MM.1S (cell line): ENCODE measurements around the gene GNG12.

Experiments used
- DNase-seq: peaks from one replicate; pipeline ENCODE4 v3.0.0-alpha.2; 2015
- H2AFZ ChIP-seq: fragments of 300-600 bp; sonication (generic); 2 replicates; pipeline ENCODE4 v1.6.0; 2016; ENCODE audit warnings: antibody characterized with exemption, low read length
- H3F3A ChIP-seq: fragments of 300-600 bp; sonication (generic); 2 replicates; pipeline ENCODE4 v1.6.1; 2016; ENCODE audit warnings: mild to moderate bottlenecking, antibody characterized with exemption, low read length, moderate library complexity, mixed read lengths; ENCODE audit not compliant: insufficient read depth
- H3K27ac ChIP-seq: fragments of 300-600 bp; sonication (generic); 2 replicates; pipeline ENCODE4 v1.5.1; 2016; ENCODE audit warnings: mild to moderate bottlenecking, low read length
- H3K27me3 ChIP-seq: fragments of 300-600 bp; sonication (generic); replicated peaks from 2 replicates; pipeline ENCODE4 v1.6.0; 2016; ENCODE audit warnings: low read length; ENCODE audit not compliant: insufficient read depth
- H3K36me3 ChIP-seq: fragments of 300-600 bp; sonication (generic); replicated peaks from 2 replicates; pipeline ENCODE4 v1.6.1; 2016; ENCODE audit warnings: mild to moderate bottlenecking, low read length, mixed read lengths; ENCODE audit not compliant: insufficient read depth
- H3K4me1 ChIP-seq: fragments of 300-600 bp; sonication (generic); 2 replicates; pipeline ENCODE4 v1.6.1; 2016; ENCODE audit warnings: low read length, mixed read lengths
- H3K4me2 ChIP-seq: fragments of 300-600 bp; sonication (generic); 2 replicates; pipeline ENCODE4 v1.6.0; 2016; ENCODE audit warnings: low read depth, low read length
- H3K4me3 ChIP-seq: fragments of 300-600 bp; sonication (generic); 2 replicates; pipeline ENCODE4 v1.5.1; 2016; ENCODE audit warnings: low read length, mixed read lengths
- H3K79me2 ChIP-seq: fragments of 300-600 bp; sonication (generic); 2 replicates; pipeline ENCODE4 v1.6.1; 2016; ENCODE audit warnings: mixed run types, low read length, mixed read lengths
- H3K9ac ChIP-seq: fragments of 300-600 bp; sonication (generic); 2 replicates; pipeline ENCODE4 v1.6.1; 2016; ENCODE audit warnings: low read length, mixed read lengths
- H3K9me2 ChIP-seq: fragments of 300-600 bp; sonication (generic); replicated peaks from 2 replicates; pipeline ENCODE4 v1.6.1; 2016; ENCODE audit warnings: mild to moderate bottlenecking, low read length, mixed read lengths; ENCODE audit not compliant: insufficient read depth
- H3K9me3 ChIP-seq: fragments of 300-600 bp; sonication (generic); replicated peaks from 2 replicates; pipeline ENCODE4 v1.6.1; 2016; ENCODE audit warnings: mild to moderate bottlenecking, low read length, mixed read lengths; ENCODE audit not compliant: insufficient read depth
- H4K20me1 ChIP-seq: fragments of 300-600 bp; sonication (generic); 2 replicates; pipeline ENCODE4 v1.6.1; 2016; ENCODE audit warnings: mild to moderate bottlenecking, low read length, moderate library complexity, mixed read lengths; ENCODE audit not compliant: insufficient read depth
- EZH2 ChIP-seq: fragments of 300-600 bp; sonication (generic); optimal IDR thresholded peaks from 2 replicates; pipeline ENCODE3; 2017; ENCODE audit warnings: low read depth, mild to moderate bottlenecking, antibody characterized with exemption, low read length, mixed read lengths
- EZH2phosphoT487 ChIP-seq: fragments of 300-600 bp; sonication (generic); IDR thresholded peaks from 2 replicates; pipeline ENCODE4 v1.6.1; 2018; ENCODE audit warnings: antibody characterized with exemption, low read length
- TF ChIP-seq, protein P1 (sequence below): fragments of 300-600 bp; sonication (generic); IDR thresholded peaks from 2 replicates; pipeline ENCODE4 v1.5.1; 2016; ENCODE audit warnings: antibody characterized with exemption, low read length, mixed read lengths

The GNG12 gene

DNA sequence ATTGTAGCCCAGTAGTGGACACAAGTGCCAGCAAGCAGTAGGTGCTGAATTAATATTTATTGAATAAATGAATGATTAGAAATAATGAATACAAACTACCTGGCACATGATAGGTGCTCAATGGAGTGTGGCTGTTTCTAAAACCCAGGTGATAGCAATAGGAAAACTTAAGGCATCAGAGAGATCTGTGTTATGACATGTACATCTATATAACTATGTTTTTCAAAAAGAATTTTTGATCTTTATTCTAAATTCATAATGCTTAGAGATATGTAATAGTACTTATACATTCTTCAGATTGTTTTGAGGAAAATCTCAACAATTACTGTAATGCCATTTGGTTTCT, 143.3 kb downstream of the GNG12 start:
- Histone ChIP-seq H3F3A (peaks cover 31% of the 10 kb centered on the region), H4K20me1 (no peaks in the 10 kb centered on the region), H3K27ac (no peak overlapping the region), H3K4me1 (peaks cover 5% of the 10 kb centered on the region; the same call in 1 of the 2 replicates), H3K36me3 (no peaks in the 10 kb centered on the region; the same call in 1 of the 2 replicates), H3K9me3 (no peaks in the 10 kb centered on the region), H3K4me3 (no peak overlapping the region), H3K27me3 (no peaks in the 10 kb centered on the region), H3K4me2 (no peak overlapping the region), H3K9me2 (no peaks in the 10 kb centered on the region), H2AFZ (no peak overlapping the region), H3K79me2 (peaks cover 26% of the 10 kb centered on the region), H3K9ac (no peak overlapping the region)
- DNase-seq: no peak
- TF ChIP-seq, protein P1, sequence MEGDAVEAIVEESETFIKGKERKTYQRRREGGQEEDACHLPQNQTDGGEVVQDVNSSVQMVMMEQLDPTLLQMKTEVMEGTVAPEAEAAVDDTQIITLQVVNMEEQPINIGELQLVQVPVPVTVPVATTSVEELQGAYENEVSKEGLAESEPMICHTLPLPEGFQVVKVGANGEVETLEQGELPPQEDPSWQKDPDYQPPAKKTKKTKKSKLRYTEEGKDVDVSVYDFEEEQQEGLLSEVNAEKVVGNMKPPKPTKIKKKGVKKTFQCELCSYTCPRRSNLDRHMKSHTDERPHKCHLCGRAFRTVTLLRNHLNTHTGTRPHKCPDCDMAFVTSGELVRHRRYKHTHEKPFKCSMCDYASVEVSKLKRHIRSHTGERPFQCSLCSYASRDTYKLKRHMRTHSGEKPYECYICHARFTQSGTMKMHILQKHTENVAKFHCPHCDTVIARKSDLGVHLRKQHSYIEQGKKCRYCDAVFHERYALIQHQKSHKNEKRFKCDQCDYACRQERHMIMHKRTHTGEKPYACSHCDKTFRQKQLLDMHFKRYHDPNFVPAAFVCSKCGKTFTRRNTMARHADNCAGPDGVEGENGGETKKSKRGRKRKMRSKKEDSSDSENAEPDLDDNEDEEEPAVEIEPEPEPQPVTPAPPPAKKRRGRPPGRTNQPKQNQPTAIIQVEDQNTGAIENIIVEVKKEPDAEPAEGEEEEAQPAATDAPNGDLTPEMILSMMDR: no peak
- TF ChIP-seq EZH2: no peak
- no peak for TF ChIP-seq EZH2phosphoT487

DNA sequence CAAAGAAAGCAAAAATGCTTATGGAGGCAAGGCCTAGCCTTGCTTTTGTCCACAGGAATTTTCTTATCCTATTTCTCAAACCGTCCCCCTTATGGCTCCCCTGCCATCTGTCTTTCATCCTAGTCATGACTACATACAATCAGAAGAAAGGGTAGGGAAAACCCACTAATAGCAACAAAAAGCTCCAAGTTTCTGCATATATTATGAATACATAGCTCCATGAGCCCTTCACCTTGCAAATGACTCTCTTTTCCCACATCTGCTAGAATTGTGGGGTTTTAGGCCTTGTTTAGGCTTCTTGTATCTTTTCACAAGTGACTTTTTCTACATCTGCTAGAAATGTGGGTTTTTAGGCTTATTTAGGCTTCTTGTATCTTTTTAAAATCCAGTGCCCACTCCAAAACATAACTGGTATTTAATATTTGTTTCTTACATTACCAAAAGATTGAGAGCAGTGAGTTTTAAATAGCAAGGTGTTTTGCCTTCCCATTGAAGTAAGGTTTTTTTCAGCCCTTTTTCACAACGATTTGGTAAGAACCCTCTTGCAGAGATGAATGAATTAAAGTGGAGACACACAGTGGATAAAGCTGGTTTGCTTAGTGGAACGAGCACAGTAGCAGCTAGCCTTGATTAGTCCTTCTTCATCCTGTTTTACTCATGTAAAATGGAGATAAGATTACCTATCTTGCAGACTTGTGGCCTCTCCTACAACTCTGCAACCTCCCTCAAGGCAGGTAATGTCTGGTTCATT, 143.8 kb downstream of the GNG12 start:
- no peaks in the 10 kb centered on the region for H3K9me3 ChIP-seq
- TF ChIP-seq, protein P1: no peak
- TF ChIP-seq EZH2 (no peak), EZH2phosphoT487 (no peak)
- no peaks in the 10 kb centered on the region for H3K9me2 ChIP-seq
- H3K4me1 ChIP-seq: peaks cover 6% of the 10 kb centered on the region; the same call in 1 of the 2 replicates
- H3K79me2 ChIP-seq: peaks cover 26% of the 10 kb centered on the region
- H3F3A ChIP-seq: peaks cover 31% of the 10 kb centered on the region
- no peaks in the 10 kb centered on the region; the same call in 1 of the 2 replicates for H3K36me3 ChIP-seq
- no peak overlapping the region for H2AFZ ChIP-seq
- H3K27ac ChIP-seq: no peak overlapping the region
- no peaks in the 10 kb centered on the region for H3K27me3 ChIP-seq
- no peaks in the 10 kb centered on the region for H4K20me1 ChIP-seq
- DNase-seq: no peak
- no peak overlapping the region for H3K9ac ChIP-seq
- no peak overlapping the region for H3K4me2 ChIP-seq
- no peak overlapping the region for H3K4me3 ChIP-seq

DNA sequence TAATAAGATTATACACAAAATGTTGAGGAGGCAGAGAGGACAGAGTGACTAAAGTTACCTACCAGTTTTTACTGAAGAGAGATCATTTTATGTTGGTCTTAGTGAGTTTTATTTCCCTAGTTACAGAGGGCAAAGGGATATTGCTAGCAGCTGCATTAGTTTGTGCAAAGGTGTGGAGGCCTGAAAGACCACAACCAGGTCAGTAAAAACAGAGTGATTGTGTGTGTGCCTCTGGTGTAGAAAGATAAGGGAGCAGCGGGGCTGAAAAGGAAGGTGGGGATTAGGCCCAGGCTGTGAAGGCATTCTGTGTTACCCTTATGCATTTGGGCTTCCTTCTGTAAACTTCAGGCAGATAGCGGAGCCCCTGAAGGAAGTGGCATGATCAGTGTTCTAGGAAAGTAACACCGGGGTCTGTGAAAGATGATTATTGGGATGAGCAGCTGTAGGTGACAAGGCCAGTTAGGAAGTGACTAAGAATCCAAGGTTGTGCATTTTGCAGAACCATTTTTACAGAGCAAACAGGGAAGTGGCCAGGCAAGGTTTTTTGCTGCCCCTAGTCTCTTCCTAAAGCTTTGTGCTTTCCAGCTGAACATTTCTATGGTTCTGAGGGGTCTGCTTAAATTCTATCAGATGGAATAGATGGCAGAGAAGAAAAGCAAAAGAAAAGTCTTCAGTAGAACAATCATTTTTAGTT, 144.6 kb downstream of the GNG12 start:
- Histone ChIP-seq H3K9me2 (no peaks in the 10 kb centered on the region), H3K9ac (no peak overlapping the region), H2AFZ (no peak overlapping the region), H3K36me3 (no peaks in the 10 kb centered on the region; the same call in 1 of the 2 replicates), H3K4me2 (no peak overlapping the region), H3K79me2 (peaks cover 26% of the 10 kb centered on the region), H3K4me3 (no peak overlapping the region), H4K20me1 (no peaks in the 10 kb centered on the region), H3F3A (peaks cover 31% of the 10 kb centered on the region), H3K9me3 (no peaks in the 10 kb centered on the region), H3K27ac (no peak overlapping the region), H3K4me1 (peaks cover 11% of the 10 kb centered on the region; the same call in 1 of the 2 replicates), H3K27me3 (no peaks in the 10 kb centered on the region)
- no peak for DNase-seq
- TF ChIP-seq, protein P1: no peak
- TF ChIP-seq EZH2phosphoT487 (no peak), EZH2 (no peak)
